GM18907 (cell line): ENCODE data around the gene PITPNC1.
A peak's percentile ranks its signal among the peaks of the same experiment; 100 is the strongest.

Experiments
- ATAC-seq: cut with Tn5 transposase; IDR thresholded peaks from one replicate; pipeline ENCODE4 v1.9.1; 2021; ENCODE audit warnings: mild to moderate bottlenecking, moderate library complexity; ENCODE audit not compliant: unreplicated experiment

Gene PITPNC1

DNA sequence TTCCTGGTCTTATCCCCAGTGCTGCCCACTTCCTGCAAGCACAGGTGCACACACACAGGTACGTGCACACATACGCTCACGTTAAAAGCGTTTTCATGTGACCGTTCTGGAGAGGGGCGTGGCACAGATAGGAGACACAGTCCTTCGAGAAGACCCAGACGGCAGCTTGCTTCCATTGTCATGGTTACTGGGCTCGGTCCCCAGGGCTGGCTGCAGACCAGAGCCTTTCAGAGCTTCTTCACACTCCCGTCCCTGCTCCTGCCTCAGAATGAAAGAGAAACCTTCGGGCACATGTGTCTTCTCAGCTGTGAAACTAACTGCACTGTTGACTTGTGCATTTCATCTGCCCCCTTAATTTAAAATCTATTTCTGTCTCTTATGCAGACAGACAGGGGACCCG, 154.2 kb downstream of the PITPNC1 start:
- peak; percentile 58 for ATAC-seq

DNA sequence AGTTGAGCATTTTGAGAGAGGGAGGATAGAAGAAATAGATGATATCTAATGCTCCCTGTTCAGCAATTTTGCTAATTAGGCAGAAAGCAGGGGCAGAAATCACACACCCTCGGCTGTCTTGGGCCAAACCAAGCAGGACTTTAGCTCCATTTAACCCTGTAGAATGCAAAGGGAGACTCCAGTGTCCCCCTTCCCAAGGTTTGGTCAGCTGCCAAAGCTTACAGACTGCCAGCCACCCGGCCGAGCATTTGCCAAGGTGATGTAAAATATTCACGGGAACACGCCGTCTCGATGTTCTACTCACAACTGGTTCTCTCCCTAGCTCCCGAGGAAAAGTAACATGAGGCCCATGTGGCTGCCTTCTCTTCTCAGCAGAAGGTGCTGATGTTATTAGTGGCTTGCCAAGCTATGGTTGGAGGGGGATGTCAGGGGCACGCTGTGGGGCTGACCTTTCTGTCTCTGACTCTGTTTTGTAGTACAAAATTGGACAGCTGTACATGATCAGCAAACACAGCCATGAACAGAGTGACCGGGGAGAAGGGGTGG, 155.3 kb downstream of the PITPNC1 start:
- no peak for ATAC-seq

DNA sequence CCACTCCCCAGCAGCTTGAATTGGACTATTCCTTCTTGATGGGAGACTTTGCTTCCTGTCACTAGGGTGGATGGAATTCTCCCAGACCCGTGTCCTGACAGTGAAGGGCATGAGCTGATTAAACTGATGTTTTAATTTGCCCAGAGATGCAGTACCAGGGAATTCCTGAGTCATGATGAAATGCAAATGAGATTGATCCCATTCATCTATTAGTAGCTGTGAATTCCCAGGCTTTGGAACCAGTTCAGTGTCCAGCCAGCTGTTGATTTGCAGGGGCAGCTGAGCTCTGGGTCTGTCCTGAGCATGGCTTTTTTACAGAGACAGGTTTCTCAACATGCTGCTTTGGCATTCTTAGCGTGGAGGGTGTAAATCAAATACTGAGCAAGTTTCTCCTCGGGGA, 157.9 kb downstream of the PITPNC1 start:
- ATAC-seq: no peak

- ATAC-seq: no peak
Observed at GRCh38 chr17:67542219-67543114, 165.4 kb downstream of the PITPNC1 start.

GRCh38 chr17:67544364-67544955, 167.4 kb downstream of the PITPNC1 start:
- ATAC-seq: no peak

GRCh38 chr17:67546578-67547527, 169.8 kb downstream of the PITPNC1 start:
- ATAC-seq: peak; percentile 87

DNA sequence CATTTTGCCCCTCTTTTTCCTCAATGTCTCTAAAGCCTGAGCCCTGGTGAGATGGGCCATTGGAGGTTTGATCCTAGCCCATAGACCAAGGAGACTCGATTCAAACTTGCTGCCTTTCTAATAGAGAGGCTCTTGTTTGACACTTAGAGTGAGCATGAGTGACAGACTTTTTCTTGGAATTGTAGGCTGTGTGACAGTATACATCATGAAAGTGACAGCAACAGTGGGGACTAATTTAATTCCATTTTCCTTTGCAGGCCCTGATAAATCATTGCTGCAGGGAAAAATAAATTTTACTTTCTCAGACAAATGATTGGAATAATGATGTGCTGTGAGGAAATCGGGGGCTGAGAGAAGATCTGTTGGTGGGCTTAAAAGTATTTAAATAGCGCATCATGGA, 171.6 kb downstream of the PITPNC1 start:
- ATAC-seq: no peak

GRCh38 chr17:67549820-67550219, 172.7 kb downstream of the PITPNC1 start:
- ATAC-seq: no peak

GRCh38 chr17:67554634-67555033, 177.6 kb downstream of the PITPNC1 start:
- no peak for ATAC-seq

DNA sequence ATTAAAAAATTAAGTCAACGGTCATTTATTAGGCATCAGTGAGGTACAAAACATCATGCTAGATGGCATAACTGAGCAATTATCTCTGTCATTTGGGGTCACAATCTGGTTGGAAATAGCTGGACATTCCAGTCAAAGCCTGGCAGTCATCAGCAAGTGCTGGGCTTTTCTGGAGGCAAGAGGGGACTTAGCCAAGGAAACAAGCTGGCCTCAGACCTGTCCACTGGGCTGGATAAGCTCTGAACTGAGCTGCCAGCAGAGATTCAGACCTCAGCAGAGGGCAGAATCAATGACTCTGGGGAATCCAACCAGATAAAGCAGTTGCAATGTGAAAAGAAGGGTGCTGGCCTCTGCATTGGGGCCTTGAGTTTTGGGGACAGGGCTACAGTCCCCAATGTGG, 178.8 kb downstream of the PITPNC1 start:
- ATAC-seq: no peak

DNA sequence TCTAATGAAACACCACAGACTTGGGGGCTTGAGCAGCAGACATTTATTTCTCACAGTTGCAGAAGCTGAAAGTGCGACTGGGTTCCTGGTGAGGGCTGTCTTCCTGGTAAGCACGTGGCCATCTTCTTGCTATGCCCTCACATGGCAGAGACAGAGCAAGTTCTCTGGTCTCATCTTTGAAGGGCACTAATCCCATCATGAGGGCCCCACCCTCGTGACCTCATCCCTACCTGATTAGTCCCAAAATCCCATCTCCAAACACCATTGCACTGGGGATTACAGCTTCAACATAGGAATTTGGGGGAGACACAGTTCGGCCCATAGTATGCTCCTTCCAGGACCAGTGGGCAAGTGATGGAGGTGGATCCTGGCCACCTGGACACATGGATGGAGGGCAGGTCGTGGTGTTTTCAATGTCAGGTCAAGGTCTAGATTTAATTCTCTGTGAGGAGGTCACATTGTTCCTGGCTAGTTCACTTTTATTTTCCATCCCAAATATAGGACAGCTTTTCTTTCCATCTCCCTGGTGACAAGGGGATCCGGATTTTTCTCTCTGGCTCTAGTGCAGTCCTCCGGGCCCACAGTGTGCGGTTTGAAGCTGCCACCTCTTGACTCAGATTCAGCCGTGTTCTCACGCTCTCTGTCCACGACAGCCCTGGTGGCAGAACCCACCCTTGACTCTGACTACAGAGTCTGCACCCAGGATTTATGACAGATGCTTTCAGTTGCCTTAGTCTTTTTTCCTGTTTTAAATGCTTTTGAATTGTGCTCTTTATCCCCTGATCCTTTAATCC, 180.2 kb downstream of the PITPNC1 start:
- no peak for ATAC-seq

DNA sequence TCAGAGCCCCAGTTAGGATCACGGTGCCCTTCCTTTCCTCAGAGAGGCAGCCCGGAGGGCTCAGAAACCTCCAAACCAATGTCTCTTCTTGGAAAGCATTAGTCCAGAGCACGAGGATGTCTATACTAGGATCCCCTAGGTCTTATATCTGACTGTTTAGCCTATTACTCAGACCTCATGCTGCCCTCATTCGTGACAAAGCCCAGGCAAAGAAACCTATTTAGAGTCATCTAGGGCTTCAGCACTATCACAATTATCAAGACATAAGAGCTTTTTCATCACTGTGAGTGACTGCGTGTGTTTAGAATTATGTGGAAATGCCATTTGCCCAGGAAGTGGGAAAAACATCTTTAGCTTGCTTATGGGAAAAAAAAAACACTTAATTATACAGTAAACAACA, 180.8 kb downstream of the PITPNC1 start:
- ATAC-seq: no peak

- ATAC-seq: no peak
Observed at GRCh38 chr17:67558740-67559380, 181.8 kb downstream of the PITPNC1 start.

DNA sequence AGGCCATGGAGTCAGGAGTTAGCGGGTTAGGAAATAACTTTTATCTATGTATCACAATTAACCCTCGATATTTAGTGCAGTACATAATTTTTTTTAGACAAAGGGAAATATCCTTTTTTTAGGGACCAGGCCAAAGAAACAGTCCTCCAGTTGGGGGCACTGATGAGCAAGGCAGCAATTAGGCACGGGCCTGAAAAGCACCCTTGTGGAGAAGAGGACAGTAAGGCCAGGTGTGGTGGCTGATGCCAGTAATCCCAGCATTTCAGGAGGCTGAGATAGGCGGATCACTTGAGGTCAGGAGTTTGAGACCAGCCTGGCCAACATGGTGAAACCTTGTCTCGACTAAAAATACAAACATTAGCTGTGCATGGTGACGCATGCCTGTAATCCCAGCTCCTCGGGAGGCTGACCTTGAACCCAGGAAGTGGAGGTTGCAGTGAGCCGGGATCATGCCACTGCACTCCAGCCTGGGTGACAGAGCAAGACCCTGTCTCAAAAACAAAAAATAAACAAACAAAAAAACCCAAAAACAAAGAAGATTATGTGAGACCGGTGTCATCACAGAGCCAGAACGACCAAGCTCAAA, 182.4 kb downstream of the PITPNC1 start:
- ATAC-seq: no peak

DNA sequence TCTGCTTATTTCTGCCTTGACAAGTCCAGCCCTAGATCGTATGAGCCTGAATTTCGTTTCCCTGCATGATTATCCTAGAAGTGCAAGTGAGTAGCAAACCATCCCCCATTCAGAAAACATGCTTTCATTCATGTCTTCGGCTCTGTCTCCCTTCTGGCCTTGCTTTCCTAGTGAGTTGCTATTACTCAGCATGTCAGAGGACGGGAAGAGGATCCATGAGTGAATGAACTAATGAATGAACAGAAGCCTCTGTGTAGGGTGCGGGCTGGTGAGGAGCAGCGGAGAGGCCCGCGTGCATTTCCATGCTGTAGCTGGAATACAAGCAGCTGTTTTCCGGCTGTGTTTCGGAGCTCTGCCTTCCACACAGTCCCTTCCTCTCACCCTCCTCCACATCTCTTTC, 184.9 kb downstream of the PITPNC1 start:
- no peak for ATAC-seq

DNA sequence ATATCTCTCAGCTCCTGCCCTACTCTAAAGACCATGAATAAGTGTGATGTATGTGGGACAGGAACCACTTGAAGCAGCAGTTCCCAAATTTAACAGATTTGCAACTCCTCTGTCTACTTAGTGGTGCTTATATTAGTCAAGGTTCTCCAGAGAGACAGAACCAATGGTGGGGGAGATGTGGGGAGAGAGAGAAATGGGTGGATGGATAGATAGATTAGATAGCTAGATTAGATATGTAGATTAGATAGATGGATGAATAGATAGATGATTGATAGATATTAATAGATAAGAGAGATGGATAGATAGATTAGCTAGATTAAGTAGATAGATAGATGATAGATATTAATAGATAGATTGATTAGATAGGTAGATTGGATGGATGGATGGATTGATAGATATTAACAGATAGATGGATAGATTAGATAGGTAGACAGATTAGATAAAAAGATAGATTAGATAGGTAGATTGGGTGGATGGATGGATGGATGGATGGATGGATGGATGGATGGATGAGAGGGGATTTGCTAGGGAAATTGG, 186.7 kb downstream of the PITPNC1 start:
- ATAC-seq: no peak

- no peak for ATAC-seq
Observed at GRCh38 chr17:67565068-67565467, 188.0 kb downstream of the PITPNC1 start.

- no peak for ATAC-seq
Observed at GRCh38 chr17:67566656-67567055, 189.6 kb downstream of the PITPNC1 start.

GRCh38 chr17:67569015-67569451, 192.0 kb downstream of the PITPNC1 start:
- ATAC-seq: no peak
